ENCODE results near the gene KLHL10. TPM values are rescaled to one million over a fixed set of nuclear protein-coding genes. Genes with fewer than 3 reads are reported as not detected.
"Not testable (repeated sequence)": the region's sequence is repeated elsewhere in the genome, so short reads cannot be mapped to it uniquely, and the experiment has no call there.

KLHL10 gene
- total RNA-seq, 1 donor from 2014 or later, result 0.15 TPM

DNA sequence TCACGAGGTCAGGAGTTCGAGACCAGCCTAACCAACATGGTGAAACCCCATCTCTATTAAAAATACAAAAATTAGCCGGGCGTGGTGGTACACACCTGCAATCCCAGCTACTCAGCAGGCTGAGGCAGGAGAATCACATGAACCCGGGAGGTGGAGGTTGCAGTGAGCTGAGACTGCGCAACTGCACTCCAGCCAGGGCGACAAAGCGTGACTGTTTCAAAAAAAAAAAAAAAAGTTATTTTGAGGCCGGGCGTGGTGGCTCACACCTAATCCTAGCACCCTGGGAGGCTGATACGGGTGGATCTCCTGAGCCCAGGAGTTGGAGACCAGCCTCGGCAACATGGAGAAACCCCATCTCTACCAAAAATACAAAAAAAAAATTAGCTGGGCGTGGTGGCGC is 13.8 kb downstream of the KLHL10 start:
- DNase-seq (ENCODE audit: low read depth), result not testable (repeated sequence)

DNA sequence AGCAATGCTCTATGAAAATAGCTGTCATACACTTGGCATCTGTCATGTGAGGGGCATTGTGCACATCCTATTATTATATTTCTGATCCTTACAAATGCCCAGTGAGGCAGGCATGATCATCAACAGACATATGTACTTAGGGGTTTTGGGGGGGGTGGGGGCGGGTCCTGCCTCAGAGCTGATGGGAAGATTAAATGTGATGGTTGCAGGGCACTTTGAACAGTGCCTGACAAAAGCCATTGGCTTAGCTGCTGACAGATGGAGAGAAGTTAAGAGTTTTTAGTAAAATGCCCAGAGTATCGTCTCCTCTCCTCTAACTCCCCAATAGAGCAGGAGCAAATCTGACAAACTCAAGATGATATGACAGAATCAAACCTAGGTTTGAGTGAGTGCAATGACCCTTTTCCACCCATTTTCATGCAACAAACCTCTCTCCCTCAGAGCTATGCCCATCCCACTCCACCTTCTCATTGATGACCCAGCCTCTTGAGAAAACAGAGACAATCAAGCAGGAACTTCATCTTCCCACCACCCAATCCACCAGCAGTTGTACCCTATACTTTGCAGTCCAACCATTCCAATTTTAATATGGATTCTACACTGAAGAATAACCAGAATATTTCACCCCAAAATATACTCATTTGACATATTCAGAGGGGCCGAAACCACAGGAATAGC is 22.8 kb downstream of the KLHL10 start:
- no peak for DNase-seq (ENCODE audit: low read depth)

DNA sequence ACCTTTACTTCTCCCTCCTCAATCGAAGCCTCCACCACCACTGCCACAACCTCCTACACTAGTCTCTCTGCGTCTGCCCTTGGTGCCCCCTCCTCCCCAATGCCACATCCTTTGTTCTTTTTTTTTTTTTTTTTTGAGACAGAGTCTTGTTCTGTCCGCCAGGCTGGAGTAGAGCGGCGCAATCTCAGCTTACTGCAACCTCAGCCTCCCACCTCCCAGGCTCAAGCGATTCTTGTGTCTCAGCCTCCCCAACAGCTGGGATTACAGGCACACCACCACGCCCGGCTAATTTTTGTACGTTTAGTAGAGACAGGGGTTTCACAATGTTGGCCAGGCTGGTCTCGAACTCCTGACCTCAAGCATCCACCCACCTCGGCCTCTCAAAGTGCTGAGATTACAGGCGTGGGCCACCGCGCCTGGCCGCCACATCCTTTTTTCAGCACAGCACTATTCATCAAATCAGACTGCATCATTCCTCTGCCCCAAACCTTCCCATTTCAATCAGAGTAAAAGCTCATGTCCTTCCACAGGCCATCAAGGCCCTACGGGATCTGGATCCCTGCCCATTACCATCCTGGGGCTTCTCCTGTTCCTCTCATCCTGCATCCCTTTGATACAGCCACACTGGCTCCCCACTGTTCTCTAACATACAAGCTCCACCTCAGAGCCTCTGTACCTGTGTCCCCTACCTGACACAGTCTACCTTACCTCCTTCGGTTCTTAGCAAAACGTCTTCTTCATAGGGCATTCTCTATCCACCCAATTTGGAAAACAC is 25.6 kb downstream of the KLHL10 start:
- no peak for DNase-seq (ENCODE audit: low read depth)

DNA sequence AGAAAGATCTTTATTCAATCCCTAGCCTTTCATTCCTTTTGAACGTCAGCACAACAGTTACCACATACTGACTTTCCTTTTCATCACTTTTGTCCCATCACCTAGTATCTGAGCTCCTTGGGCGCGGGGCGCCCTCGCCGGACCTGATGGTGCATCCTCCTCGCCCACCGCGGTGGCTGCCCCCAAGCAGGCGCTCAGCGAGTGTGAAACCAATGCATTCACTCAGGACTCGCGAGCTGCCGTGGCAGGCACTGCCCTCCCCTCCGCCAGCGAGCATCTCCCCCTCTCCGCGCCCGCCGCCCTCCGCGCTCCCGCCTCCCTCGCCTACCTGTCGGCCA is 26.8 kb downstream of the KLHL10 start:
- DNase-seq (ENCODE audit: low read depth), result no peak

DNA sequence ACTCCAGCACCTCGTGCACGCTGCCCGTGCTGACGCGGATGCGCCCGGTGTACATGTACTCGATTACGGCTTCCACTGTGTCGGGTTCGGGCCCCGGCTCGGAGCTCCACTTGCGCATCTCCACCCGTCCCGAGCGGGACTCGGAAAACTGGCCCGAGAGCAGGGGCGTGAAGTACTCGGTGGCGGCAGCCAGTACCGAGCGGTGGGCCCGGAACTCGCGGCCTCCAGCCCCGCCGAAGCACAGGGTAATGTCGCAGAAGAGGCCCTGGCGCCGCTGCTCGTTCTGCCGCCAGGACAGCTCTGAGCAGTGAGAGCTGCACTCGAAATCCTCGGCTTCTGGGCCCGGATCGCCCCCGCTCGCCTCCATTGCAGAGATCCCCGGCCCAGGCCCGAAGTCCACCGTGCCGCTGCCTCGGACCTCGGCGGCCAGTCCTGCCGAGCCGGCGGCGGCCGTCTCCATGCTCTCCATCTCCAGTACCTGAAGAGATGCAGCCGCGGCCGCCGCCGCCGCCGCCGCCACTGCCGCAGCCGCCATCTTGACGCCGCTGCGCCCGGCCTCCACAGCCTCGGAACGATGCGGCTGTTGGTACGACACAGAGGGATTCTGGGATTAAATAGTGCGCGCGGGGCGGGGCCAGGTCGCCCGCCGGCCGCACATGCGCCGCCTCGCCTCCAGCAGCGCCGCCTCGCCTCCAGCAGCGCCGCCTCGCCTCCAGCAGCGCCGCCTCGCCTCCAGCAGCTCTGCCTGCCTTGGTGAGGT is 27.4 kb downstream of the KLHL10 start, which contains the start of gene KLHL11:
TSS of gene KLHL11 (minus strand) at position 588 of the 760 bp plus-strand sequence. CDS start at position 535, 53 bp downstream.
- peak; percentile 67 for DNase-seq (ENCODE audit: low read depth)

DNA sequence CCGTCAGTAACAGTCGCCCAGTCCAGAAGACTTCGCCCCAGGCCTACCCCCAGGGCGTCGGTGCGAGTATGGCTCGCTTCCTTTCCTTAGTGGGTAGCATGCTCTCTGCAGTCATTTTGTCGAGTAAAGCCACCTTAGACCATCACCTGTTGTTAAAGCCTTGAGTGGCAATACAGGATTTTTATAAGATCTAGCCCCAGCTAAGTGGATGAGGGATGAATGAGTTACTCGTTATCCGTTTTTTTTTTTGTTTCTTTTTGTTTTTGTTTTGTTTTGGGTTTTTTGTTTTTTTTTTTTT is 27.9 kb downstream of the KLHL10 start:
- DNase-seq (ENCODE audit: low read depth), result no peak

DNA sequence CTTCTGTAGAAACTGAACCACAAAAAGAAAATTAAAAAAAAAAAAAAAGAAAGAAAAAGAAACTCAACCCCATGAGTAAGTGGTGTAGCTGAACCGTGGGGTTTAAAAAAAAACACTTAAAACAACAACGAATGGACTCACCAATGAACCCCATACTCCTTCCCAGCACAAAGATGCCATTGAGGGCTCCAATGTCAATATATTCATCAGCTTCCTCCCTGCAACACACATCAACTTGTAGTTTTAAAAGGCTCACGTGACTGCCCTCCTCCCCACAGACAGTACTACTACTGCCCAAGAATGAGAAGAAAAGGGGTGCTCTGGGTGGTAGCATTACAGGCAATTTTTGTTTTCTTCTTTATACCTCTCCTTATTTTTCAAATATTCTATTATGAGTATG is 30.9 kb downstream of the KLHL10 start:
- no peak for DNase-seq (ENCODE audit: low read depth)

DNA sequence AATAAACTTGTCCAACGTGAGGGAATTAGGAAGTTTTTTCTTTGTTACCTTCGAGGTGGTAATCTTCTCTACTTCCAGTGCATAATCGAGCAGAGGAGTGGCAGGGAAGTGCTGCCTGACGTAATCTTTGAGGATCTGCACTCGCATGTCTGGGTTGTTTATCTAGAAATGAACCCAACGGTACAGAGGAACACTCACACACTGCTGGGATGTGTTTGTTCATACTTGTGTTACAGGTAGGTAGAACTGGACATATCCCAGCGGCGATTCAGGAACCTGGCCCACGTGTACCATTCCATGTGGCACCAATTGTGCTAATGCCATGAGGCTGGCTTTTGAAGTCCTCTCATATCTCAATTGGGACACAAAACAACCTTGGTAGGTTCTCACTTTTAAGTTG is 31.8 kb downstream of the KLHL10 start:
- DNase-seq (ENCODE audit: low read depth), result no peak

DNA sequence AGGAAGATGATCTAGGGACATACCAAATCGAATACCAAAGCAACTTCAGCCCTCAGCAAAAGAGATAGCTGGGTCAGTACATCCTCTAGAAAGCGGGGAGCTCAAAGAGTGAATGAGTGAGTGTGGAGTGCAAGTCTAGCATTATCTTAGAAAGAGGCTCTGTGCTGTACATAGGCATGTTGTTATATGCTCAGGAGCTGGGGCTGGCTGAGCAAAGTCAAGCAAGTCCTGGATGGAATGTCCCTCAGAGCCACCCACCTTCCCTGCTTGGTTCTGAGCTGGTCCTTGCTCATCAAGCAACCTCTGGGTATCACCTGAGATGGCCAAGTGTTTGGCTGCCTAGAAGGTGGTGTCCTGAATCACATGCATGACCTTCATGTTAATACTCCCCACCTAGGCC is 32.5 kb downstream of the KLHL10 start:
- DNase-seq (ENCODE audit: low read depth), result no peak

DNA sequence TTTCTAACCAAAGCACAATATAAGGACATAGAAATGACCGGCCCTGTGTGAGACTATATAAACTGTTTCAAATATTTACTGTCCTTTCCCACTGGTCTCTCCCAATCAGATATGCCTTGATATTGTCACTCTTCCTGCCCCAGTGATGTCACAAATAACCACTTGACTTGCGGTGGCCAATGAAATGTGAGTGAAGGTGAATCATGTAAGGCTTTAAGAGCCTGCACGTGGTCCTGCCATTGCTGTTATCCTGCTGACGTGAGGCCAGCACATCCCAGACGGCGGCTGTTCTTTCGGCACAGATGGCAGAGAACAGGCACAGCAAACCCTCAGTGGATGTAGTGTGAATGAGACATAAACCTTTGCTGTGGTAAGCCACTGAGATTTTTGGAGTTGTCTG is 33.0 kb downstream of the KLHL10 start:
- no peak for DNase-seq (ENCODE audit: low read depth)

DNA sequence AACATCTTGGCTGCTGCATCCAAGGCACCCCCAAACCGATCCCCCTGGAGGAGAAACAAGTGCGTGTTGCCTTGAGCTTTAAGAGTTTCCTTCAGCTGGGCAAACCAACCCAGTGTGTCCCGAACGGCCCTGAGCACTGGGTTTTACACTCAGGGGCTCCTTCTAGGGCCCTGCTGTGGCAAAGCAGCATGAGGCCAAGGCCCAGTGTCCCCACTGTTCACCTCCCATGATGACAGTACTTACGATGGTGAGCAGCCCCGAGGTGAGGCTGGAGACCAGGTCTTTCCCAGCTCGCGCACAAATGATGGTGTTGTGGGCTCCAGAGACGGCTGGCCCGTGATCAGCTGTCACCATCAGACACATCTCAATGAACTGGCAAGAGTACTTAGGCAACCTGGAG is 34.2 kb downstream of the KLHL10 start:
- DNase-seq (ENCODE audit: low read depth), result no peak

DNA sequence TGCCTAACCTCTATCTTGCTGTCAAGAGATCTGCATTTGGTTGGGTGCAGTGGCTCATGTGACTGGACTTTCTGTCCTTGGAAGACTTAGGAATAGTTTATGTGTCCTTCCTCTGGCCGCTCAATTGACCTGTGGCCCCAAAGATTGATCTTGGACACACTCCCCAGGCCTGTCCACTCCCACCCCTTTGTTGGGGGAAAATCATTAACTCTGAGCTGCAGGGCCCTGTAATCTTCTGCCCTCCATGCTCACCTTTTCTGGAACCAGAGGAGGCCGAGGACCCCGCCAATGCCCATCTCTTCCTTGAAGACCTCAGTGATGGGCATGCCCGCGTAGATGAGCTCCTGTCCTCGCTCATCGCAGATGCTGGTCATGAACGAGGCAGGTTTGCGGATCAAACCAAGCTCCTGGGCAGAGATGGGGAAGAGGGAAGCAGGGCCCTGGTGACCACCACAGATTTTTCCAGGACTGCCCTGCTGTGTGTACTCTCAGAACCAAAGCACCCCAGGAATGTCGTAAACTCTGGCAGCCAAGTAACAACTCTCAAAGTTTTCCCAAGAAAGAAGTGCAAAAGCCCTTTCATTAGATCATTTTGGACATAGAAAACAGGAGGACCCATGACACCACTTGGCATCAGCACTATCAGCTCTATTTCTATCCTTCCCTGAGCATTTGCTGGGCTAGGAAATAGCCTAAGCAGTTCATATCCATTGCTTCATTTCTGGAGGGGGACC is 36.1 kb downstream of the KLHL10 start:
- no peak for DNase-seq (ENCODE audit: low read depth)

DNA sequence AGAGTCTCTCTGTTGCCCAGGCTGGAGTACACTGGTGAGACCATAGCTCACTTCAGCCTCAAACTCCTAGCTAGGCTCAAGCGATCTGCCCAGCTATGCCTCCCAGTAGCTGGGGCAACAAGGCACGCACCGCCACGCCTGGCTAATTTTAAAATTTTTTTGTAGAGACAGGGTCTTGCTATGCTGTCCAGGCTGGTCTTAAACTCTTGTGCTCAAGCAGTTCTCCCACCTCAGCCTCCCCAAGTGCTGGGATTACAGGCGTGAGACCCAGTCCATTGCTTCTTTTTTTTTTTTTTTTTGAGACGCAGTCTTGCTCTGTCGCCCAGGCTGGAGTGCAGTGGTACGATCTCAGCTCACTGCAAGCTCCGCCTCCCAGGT is 36.7 kb downstream of the KLHL10 start:
- DNase-seq (ENCODE audit: low read depth), result not testable (repeated sequence)

DNA sequence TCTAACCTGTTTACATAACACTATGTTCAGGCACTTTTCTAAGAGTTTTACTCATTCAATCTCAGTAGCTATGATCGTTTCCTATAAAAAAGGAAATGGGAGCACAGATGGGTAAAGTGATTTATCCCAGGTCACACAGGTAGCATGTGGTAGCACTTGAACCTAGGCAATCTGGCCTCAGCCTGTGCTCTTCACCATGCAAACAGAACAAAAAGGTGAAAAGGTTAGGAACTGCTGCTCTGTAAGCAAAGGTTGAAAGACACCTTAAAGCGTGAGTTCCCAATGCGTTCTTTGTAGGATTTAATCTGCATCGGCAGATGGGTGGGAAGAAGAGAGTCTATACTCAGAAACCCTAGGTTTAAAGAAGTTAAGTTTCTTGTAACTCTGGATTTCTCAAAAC is 42.5 kb downstream of the KLHL10 start:
- no peak for DNase-seq (ENCODE audit: low read depth)

DNA sequence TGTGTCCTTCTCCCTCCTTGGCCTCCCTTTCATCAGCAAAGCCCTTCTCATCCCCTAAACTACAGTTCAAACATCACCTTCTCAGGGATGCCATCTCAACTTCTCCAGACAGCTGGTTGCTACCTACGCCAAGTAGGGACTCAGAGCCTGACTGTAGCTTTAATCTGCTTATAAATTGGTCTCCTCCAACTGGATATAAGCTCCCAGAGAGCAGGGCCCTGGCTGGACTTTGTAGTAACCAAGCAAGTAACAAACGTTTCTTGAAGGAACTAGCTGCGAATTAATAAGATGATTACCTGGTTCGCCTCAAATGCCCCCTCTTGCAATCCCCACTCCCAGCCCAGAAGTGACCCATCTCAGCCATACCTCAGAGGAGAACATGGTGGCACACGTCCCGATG is 45.1 kb downstream of the KLHL10 start:
- DNase-seq (ENCODE audit: low read depth), result no peak

DNA sequence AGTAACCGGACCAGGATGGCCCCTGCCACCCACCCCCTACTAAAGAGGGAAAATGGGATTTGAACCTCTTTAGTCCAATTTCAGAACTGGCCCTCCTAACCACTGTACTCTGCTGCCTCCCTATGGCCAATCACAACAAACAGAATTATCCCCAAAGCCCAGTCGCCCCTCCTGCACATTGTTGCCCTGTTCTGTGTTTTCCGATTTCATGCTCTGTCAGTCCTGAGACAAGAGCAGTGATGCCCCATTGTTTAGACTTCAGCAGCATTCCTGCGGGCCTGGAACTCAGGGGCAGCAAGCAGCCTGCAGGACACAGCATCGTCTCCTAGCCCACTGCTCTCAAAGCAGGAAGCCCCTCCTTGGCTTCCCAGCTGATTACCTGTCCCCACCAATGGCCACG is 48.1 kb downstream of the KLHL10 start:
- DNase-seq (ENCODE audit: low read depth), result no peak

DNA sequence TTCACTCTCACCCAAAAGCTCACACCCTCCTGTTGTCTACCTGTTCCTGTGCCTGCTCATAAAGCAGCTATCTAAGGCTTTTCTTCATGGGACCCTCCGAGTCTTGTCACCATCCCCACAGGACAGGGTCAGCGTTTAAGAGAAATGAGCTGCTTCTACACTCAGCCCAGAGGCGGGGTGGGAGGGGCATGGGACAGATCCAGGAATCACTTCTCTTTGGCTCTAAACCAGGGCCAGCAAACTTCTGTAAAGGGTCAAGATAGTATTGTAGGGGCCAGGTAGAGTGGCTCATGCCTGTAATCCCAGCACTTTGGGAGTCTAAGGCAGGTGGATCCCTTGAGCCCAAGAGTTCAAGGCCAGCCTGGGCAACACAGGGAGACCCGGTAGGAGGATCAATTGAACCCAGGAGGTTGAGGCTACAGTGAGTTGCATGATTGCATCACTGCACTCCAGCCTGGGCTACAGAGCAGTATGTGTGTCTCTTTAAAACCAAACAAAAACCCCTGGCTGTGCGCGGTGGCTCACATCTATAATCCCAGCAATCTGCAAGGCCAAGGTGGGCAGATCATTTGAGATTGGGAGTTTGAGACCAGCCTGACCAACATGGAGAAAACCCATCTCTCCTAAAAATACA is 50.8 kb downstream of the KLHL10 start:
- DNase-seq (ENCODE audit: low read depth), result no peak

DNA sequence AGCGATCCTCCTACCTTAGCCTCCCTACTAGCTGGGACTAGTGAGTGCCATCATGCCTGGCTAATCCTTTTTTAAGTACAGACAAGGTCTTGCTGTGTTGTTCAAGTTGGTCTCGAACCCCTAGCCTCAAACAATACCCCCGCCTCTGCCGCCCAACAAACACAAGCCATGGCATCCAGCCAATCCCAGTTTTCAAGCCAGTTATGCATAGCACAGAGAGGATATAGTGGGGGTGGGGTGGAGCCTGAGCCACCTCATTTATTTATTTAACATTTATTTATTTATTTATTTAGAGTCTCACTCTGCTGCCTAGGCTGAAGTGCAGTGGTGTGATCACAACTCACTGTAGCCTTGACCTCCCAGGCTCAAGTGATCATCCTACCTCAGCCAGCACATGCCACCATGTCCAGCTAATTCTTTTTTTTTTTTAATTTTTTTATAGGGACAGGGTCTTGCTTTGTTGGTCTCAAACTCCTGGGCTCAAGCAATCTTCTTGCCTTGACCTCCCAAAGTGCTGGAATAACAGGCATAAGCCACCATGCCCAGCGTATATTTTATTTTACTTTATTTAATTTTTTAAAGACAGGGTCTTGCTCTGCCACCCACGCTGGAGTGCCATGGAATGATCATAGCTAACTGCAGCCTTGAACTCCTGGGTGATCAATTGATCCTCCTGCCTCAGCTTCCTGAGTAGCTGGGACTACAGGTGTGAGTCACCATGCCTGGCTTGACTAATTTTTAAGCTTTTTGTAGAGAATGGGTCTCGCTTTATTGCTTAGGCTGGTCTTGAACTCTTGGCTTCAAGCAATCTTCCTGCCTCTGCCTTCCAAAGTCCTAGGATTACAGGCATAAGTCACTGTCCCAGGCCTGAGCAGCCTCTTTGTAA is 53.8 kb downstream of the KLHL10 start:
- DNase-seq (ENCODE audit: low read depth), result peak; percentile 36

DNA sequence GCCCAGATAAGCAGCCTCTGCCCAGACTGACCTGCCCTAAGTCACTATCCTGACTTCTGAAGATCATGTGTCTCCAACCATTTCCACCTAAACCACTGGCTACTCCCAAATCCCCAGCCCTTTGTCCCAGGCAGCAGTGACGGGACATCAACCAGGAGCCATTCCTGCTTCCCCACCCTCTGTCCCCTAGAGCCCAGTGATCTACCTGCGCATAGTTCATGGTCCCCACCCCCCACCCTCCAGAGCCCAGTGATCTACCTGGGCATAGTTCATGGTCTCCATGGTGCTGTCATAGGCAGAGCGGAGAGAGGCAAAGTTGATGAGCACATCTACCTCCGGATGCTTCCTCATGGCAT is 54.4 kb downstream of the KLHL10 start:
- no peak for DNase-seq (ENCODE audit: low read depth)

DNA sequence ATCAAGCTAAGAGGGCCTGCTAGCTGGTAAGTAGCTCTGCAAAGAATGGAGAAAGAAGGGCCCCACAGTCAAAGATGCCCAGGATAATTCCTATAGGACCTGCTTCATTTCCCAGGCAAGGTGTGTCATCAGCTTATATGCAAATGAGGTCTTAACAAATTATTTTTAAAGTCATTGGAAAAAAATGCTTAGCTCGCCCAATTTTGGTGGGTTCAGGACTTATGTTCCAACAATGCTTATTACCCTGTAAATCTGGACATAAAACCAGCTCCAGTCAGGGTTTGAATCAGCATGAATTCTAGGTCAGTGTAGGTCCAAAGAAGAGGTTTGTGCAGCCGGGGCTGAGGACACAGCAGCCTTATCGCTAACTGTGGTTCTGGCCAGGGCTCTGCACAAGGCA is 55.8 kb downstream of the KLHL10 start:
- no peak for DNase-seq (ENCODE audit: low read depth)

DNA sequence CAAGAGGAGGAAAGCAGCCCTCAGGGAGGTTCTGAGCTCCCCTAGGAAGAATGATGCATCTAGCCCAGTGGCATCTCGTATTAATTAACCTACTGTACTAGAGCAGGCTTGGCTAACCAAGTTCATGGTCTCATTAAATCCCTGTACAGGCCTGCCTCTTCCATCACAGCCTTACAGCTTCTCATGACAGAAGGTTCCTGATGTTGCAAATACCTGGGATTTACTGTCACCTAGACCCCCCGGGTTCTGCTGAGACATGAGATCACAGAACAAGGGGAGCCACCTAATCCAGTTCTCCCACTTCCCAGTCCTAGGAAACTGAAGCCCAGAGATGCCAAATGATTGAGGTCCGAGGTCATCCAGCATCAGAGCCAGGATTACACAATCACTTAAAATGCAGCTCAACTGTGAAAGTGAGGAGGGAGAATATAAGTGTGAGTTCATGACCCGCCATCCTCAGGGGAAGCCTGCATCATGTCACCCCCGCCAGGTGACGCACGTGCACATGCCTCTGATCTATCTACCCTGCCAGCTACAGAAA is 57.2 kb downstream of the KLHL10 start:
- DNase-seq (ENCODE audit: low read depth), result peak; percentile 92
